Activated effector memory CD4-positive, alpha-beta T cell treated with Interleukin-2 at 50 U/mL for 16 hours (primary cell): ENCODE results near the gene LOXHD1.

Experiments used
- DNase-seq: peaks from one replicate; pipeline ENCODE4 v3.0.0-alpha.2; 2020

LOXHD1 gene, protein sequence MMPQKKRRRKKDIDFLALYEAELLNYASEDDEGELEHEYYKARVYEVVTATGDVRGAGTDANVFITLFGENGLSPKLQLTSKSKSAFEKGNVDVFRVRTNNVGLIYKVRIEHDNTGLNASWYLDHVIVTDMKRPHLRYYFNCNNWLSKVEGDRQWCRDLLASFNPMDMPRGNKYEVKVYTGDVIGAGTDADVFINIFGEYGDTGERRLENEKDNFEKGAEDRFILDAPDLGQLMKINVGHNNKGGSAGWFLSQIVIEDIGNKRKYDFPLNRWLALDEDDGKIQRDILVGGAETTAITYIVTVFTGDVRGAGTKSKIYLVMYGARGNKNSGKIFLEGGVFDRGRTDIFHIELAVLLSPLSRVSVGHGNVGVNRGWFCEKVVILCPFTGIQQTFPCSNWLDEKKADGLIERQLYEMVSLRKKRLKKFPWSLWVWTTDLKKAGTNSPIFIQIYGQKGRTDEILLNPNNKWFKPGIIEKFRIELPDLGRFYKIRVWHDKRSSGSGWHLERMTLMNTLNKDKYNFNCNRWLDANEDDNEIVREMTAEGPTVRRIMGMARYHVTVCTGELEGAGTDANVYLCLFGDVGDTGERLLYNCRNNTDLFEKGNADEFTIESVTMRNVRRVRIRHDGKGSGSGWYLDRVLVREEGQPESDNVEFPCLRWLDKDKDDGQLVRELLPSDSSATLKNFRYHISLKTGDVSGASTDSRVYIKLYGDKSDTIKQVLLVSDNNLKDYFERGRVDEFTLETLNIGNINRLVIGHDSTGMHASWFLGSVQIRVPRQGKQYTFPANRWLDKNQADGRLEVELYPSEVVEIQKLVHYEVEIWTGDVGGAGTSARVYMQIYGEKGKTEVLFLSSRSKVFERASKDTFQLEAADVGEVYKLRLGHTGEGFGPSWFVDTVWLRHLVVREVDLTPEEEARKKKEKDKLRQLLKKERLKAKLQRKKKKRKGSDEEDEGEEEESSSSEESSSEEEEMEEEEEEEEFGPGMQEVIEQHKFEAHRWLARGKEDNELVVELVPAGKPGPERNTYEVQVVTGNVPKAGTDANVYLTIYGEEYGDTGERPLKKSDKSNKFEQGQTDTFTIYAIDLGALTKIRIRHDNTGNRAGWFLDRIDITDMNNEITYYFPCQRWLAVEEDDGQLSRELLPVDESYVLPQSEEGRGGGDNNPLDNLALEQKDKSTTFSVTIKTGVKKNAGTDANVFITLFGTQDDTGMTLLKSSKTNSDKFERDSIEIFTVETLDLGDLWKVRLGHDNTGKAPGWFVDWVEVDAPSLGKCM (N-terminal part only)

GRCh38 chr18:46657115-46657955 lies at the start of gene LOXHD1:
TSS of gene LOXHD1 (minus strand) at chr18:46657220. CDS start at chr18:46657033, 187 bp downstream.
- no peak for DNase-seq

DNA sequence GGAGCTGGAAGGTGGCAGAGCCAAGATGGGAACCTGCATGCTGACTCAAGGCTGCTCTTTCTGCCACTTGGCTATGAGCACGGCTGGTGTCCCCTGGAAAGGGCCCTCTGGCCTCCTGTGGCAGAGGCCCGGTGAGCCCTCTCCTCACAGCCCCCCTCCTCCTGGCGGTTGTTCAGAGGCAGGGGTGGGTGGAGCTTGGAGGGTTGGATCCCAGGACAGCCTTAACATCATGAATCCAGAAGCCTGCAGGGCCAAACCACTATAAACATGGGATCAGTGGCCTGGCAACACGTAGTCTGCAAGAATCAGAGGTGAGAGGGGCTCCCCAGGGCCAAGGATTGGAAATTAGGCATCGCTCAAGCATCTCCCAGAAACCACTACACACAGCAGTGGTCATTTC lies 48.5 kb upstream of the LOXHD1 start:
- DNase-seq: no peak

DNA sequence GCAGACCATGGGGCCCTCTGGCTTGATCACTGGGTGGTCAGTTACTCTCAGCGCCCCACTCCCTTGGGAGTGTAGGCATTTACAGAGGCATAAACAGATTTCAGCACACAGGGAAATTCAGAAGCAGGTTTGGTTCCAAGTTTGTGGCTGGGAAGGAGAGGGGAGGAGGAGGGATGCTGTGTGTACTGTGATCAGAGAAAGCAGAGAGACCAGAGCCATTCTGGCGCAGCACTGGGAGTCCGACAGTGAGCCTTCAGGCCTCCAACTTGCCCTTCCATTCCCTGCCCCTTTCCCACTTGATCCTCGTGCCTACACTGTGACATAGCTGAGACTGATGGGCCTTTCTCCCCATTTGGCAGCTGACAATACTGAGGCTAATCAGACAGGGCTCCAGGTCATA lies 47.8 kb upstream of the LOXHD1 start:
- no peak for DNase-seq

GRCh38 chr18:46704189-46704588 lies 47.2 kb upstream of the LOXHD1 start:
- DNase-seq: no peak

DNA sequence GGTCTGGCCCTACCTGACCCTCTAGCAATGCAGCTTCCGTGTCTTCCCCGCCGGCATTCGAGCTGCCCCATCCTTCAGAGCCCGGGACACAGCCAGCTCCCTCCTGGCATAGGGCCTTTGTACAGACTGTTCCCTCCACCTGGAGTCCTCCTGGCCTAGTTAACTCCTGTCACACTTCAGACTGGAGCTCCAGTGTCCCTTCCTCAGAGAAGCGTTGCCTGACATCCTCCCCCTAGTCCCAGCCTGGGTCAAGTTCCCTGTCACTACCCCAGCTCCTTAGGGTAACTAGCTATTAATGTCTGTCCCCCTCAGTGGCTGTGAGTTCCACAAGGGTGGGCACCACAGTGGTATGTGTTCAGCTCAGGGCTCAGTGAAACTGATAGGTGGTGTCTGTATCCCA lies 45.5 kb upstream of the LOXHD1 start:
- no peak for DNase-seq

- no peak for DNase-seq
Observed at GRCh38 chr18:46700066-46700824, 43.2 kb upstream of the LOXHD1 start.

DNA sequence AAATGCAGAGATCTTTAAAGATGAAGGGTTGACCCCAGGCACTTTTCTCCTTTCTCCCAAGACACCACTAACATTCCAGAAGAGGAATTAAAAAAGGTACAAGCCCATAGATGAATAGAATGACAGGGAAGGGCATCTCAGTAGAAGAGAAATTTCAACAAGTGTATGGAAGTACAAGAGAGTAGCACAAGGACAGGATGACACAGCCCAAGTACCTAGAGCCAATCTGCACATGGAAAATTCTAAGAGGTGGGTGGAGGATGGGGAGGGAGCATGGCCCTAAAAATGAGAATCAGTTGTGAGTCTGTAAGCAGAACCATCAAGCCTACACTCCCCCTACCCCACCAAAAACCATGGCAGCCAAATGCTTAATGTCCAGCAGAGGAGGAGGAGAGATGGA lies 39.7 kb upstream of the LOXHD1 start:
- DNase-seq: no peak

- no peak for DNase-seq
Observed at GRCh38 chr18:46696268-46696667, 39.2 kb upstream of the LOXHD1 start.

- no peak for DNase-seq
Observed at GRCh38 chr18:46693996-46694395, 37.0 kb upstream of the LOXHD1 start.

GRCh38 chr18:46688853-46689525 lies 32.0 kb upstream of the LOXHD1 start:
- no peak for DNase-seq

- no peak for DNase-seq
Observed at GRCh38 chr18:46686186-46686585, 29.2 kb upstream of the LOXHD1 start.

GRCh38 chr18:46683252-46683651 lies 26.2 kb upstream of the LOXHD1 start:
- DNase-seq: no peak

DNA sequence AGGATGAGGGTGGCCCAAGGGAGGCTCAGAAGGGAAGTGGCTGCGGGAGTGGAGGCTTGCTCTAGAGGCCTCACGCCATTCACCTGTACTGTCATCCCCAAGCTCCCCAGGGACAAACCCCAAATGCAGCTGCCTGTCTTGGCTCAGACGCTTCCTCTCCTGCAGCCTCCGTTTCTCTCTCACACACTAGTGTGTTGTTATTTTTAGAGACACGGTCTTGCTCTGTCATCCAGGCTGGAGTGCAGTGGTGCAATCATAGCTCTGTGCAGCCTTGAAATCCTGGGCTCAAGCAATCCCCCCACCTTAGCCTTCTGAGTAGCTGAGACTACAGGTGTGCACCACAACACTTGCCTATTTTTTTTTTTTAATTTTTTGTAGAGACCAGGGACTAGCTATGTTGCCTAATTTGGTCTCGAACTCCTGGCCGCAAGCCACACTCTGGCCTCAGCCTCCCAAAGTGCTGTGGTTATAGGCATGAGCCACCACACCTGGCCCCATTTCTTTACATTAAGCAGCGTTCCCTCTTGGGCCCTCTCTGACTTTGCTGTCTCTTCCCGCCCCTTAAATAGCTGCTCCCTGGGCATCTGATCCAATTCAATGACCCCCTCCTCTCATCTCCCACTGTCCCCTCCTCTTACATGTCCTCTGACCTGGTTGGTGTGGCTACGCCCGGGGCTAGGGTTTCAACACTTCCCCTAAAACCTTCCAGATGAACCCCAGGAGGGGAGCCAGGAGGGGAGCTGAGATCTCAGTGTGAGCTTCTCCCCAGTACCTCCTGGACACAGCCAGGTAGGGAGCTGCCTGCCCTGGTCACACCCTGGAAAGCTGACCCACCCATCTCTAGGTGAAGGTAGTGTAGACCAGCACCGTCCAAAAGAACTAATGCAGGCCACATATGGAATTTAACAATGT lies 24.0 kb upstream of the LOXHD1 start:
- no peak for DNase-seq

DNA sequence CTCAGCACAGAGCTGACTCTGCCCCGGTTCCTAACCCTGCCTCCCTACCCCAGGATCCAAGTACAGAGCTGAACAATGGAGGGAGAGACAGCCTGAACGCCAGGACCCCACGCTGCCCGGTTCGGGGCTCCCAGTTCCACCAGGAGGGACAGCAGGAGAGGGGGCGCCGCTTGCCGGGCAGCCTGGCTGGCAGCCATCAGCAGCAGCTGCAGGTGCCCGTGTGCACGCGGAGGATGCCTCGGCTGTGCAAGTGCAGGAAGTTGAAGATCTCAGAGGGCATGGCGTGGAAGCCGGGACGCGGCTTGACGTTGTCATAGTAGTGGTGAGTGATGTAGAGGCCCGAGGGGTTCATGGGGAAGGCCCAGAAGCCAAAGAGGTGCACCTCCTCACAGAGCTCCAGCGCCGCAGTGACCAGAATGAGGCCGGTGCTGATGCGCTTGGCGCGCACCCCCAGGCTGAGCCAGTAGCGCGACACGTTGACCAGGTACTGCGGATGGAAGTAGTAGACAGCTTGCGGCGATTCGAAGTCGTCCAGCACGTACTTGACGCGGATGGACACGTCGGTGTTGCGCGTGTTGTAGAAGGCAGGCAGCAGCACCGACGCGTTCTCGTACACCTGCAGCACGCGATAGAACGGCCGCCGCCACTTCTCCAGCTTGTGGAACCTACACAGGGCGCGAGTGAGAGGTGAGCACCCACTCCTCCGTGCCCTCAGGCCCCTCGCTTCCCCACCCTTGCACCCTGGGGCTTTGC lies 23.0 kb upstream of the LOXHD1 start:
- no peak for DNase-seq

DNA sequence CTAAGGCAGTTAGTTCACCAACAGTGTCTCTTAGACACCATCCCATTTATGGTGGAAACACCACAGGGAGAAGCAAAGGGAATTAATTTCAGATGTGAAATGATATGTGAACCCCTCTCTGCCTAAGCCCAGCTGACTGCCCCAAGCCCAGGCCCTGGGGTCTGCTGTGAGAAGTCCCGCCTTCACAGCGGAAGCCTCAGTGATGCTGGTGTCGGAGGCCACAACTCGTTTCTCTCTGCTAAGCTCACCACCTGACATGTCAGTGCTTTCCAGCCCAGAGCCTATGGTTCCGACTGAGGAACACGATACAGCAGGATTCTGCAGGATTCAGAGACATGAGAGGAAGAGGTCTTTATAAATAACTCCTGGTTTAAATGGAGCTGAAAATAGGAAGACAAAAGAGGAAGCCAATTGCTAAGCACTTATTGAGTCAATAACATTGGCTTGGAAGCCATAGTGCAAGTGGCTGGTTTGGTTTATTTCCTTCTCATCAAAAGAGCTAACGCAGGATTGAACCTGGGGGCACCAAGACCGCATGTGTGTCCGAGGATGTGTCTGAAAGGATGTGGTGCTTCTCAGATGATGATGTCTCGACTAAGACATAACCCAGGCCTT lies 21.9 kb upstream of the LOXHD1 start:
- DNase-seq: no peak

DNA sequence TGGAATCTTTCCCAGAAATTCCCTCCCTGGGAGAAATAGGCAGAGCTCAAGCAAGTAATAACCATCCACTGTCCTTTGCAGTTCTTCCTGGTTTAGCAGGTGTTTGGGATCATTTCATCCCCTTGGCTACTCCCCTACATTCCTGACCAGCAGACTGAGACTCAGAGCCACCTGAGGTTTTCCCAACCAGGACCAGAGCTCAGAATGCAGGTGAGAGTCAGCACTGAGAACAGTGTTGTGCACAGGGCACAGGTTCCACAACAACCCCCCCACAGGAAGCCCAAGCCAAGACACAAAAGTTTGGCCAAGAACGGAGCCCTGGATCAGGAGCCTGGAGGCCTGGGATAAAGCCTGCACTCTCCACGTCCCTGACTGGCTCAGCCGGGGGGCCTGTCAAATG lies 21.0 kb upstream of the LOXHD1 start:
- no peak for DNase-seq

DNA sequence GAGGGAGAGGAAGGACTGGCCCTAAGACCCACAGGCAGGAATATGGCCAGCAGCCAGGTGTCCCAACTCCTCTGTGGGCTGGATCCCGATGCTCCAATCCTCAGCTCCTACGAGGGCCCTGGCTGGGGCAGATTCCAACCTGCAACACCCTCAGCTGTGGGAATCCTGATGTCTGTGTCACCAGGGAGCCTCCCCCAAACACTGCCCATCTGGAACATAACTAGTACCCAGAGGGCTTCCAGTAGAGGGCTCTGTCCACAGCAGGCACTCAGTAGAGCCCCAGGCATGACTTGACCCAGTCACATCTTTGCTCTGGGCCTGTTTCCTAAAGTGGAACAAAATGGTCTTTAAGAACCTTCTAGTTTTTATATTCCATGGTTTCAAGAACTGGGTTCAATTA lies 20.6 kb upstream of the LOXHD1 start:
- DNase-seq: no peak

- no peak for DNase-seq
Observed at GRCh38 chr18:46676182-46676835, 19.3 kb upstream of the LOXHD1 start.
